K562 (cell line): ENCODE results near the gene FMNL1. TPM values are rescaled to one million over a fixed set of nuclear protein-coding genes. Genes with fewer than 3 reads are reported as not detected.
A peak's percentile ranks its signal among the peaks of the same experiment; 100 is the strongest.

ENCODE experiments used
- ATAC-seq: fragments of 200-7000 bp; cut with Tn5 transposase; 3 replicates; pipeline ENCODE4 v1.9.1; 2020; ENCODE audit warnings: moderate library complexity
- BruUV-seq: library from RNA; stranded (reverse); fragments of 400-500 nt; replicated peaks from 2 replicates; lab custom pipeline; 2021; lab: Mats Ljungman, UMichigan
- CTCF ChIA-PET: fragments of 300-600 bp; formaldehyde crosslinking; extraction: SDS; loops from one replicate; lab custom pipeline; 2021; ENCODE audit warnings: low intra/inter-chr PET ratio; lab: Yijun Ruan, JAX
- POLR2A ChIA-PET: fragments of 300-600, 350-650 bp; sonication (Branson Sonifier 250); formaldehyde crosslinking; extraction: SDS; loops from one replicate; lab custom pipeline; 2021; ENCODE audit warnings: antibody characterized with exemption, inconsistent platforms; lab: Yijun Ruan, JAX
- DNase-seq, 4 experiments: peaks; one replicate each; pipeline versions ENCODE4 v3.0.0 to v3.0.0-alpha.2; 2011 to 2018; ENCODE audit warnings: low spot score in 3 of 4, mixed read lengths in 3 of 4; ENCODE audit errors: extremely low read depth in 1 of 4
- FAIRE-seq: peaks from 2 replicates; lab custom pipeline; 2011; peaks lifted over from hg19 to GRCh38; lab: Jason Lieb, UNC
- H2AFZ ChIP-seq: 2 replicates; pipeline ENCODE4 v1.6.0; 2011; ENCODE audit warnings: low read depth, low read length, control low read depth, inconsistent platforms
- H3K27ac ChIP-seq: fragments of 200-600 bp; 3 replicates; pipeline ENCODE4 v1.8.0; 2011; ENCODE audit warnings: low read depth, mild to moderate bottlenecking, control low read depth, inconsistent platforms, low read length, moderate library complexity, mixed read lengths; ENCODE audit errors: extremely low read depth
- H3K27me3 ChIP-seq, 2 experiments: fragments of 300-600 bp in 1 of 2; 2 replicates in 1 of 2; 3 replicates in 1 of 2; pipeline versions ENCODE4 v1.6.0 to v1.8.0; 2011; ENCODE audit warnings: inconsistent platforms in 2 of 2, low read length in 2 of 2, mild to moderate bottlenecking in 1 of 2, mixed read lengths in 1 of 2, moderate library complexity in 1 of 2; ENCODE audit not compliant: control insufficient read depth in 2 of 2, insufficient read depth in 2 of 2
- H3K36me3 ChIP-seq: fragments of 300-600 bp; 3 replicates; pipeline ENCODE4 v1.8.0; 2011; ENCODE audit warnings: mild to moderate bottlenecking, low read length, inconsistent platforms; ENCODE audit not compliant: control insufficient read depth, insufficient read depth
- H3K4me1 ChIP-seq, 2 experiments: fragments of 200-600 bp in 1 of 2; replicated peaks in 1 of 2; 2 replicates in 1 of 2; 3 replicates in 1 of 2; pipeline versions ENCODE4 v1.5.1 to v1.8.0; 2011; ENCODE audit warnings: inconsistent platforms in 2 of 2, low read length in 2 of 2, mild to moderate bottlenecking in 1 of 2, mixed read lengths in 1 of 2, moderate library complexity in 1 of 2; ENCODE audit not compliant: control insufficient read depth in 2 of 2, insufficient read depth in 2 of 2
- H3K4me2 ChIP-seq: 2 replicates; pipeline ENCODE4 v1.6.1; 2011; ENCODE audit warnings: low read length, control low read depth, inconsistent platforms, mixed read lengths; ENCODE audit not compliant: insufficient read depth
- H3K4me3 ChIP-seq: fragments of 200-600 bp; sonication (generic), shearing (Covaris generic); 2 replicates; pipeline ENCODE4 v1.5.1; 2016; ENCODE audit warnings: control low read depth, inconsistent platforms
- H3K79me2 ChIP-seq: fragments of 200-600 bp; 3 replicates; pipeline ENCODE4 v1.8.0; 2011; ENCODE audit warnings: low read length, inconsistent platforms; ENCODE audit not compliant: control insufficient read depth, insufficient read depth
- H3K9ac ChIP-seq, 2 experiments: 2 replicates each; pipeline versions ENCODE4 v1.6.0 to v1.6.1; 2011; ENCODE audit warnings: low read depth in 2 of 2, low read length in 2 of 2, control low read depth in 1 of 2, inconsistent platforms in 1 of 2, mild to moderate bottlenecking in 1 of 2, mixed read lengths in 1 of 2; ENCODE audit not compliant: insufficient read depth in 1 of 2
- H3K9me1 ChIP-seq: one replicate; pipeline ENCODE4 v1.6.0; 2011; ENCODE audit warnings: inconsistent platforms, mild to moderate bottlenecking, low read length, moderate library complexity; ENCODE audit not compliant: control insufficient read depth, insufficient read depth
- H3K9me3 ChIP-seq: replicated peaks from 2 replicates; pipeline ENCODE4 v1.5.1; 2011; ENCODE audit warnings: low read depth, low read length, inconsistent platforms; ENCODE audit not compliant: control insufficient read depth, insufficient read depth
- H4K20me1 ChIP-seq: replicated peaks from 2 replicates; pipeline ENCODE4 v1.6.1; 2011; ENCODE audit warnings: low read length, inconsistent platforms, mixed read lengths; ENCODE audit not compliant: control insufficient read depth, insufficient read depth
- ELF4 ChIP-seq: fragments of 450-650 bp; formaldehyde crosslinking; IDR thresholded peaks from 2 replicates; pipeline ENCODE4 v1.4.0; 2022; ENCODE audit warnings: missing genetic modification characterization
- KLF6 ChIP-seq: fragments of 250-450 bp; sonication (Bioruptor Pico); IDR thresholded peaks from 2 replicates; pipeline ENCODE4 v1.4.0; 2020; ENCODE audit warnings: mild to moderate bottlenecking, moderate library complexity, borderline replicate concordance
- NFIX ChIP-seq: fragments of 250-450 bp; sonication (Bioruptor Pico); IDR thresholded peaks from 2 replicates; pipeline ENCODE4 v1.4.0; 2020; ENCODE audit warnings: low read depth, mild to moderate bottlenecking, moderate library complexity
- POLR2G ChIP-seq: fragments of 200-400 bp; formaldehyde crosslinking; IDR thresholded peaks from 2 replicates; pipeline ENCODE4 v1.6.1; 2017; ENCODE audit warnings: low read depth, mild to moderate bottlenecking, antibody characterized with exemption, low read length, moderate library complexity
- RBFOX2 ChIP-seq: fragments of 200-400 bp; formaldehyde crosslinking; IDR thresholded peaks from 2 replicates; pipeline ENCODE4 v1.6.1; 2017; ENCODE audit warnings: low read depth, mild to moderate bottlenecking, low read length, moderate library complexity
- STAG1 ChIP-seq: sonication (generic); formaldehyde crosslinking; IDR thresholded peaks from 2 replicates; pipeline ENCODE4 v1.5.0; 2020; ENCODE audit warnings: missing genetic modification reagents, borderline replicate concordance
- ZNF354B ChIP-seq: fragments of 250-450 bp; sonication (Bioruptor Pico); IDR thresholded peaks from 2 replicates; pipeline ENCODE4 v1.4.0; 2020
- WGBS: fragments of 100-300 bp; shearing (Covaris generic); methylation state at CpG from one replicate; pipeline ENCODE4 v1.1.6; 2016; ENCODE audit warnings: low coverage, mixed read lengths; ENCODE audit not compliant: insufficient coverage; ENCODE audit errors: missing lambda C conversion rate; 5-methylcytosine and 5-hydroxymethylcytosine counted together
- in situ Hi-C: fragments of 300-500 bp; cut with MboI; formaldehyde crosslinking; loops from 4 replicates; pipeline ENCODE4 v1.15.0; 2018; ENCODE audit warnings: inconsistent platforms, mixed read lengths
- intact Hi-C: fragments of 100-400 bp; cut with micrococcal nuclease; formaldehyde crosslinking; loops from 2 replicates; pipeline ENCODE4 v1.14.2; 2022
- polyA plus RNA-seq, 8 experiments: library from polyadenylated mRNA; depleted of rRNA in 4 of 8; stranded (reverse) in 5 of 8; unstranded in 3 of 8; fragments of >200 nt; fragmentation: Nextera tagmentation in 2 of 8; fragmentation: Illumina TruSeq in 1 of 8; extraction: Ambion mirVana in 2 of 8; extraction: Trizol in 1 of 8; gene quantifications; 2 replicates each; pipeline versions ENCODE4 v1.2.1 to v1.2.3, GENCODE V29; 2011 to 2014; ENCODE audit warnings: inconsistent platforms in 1 of 8, missing spikeins in 1 of 8
- total RNA-seq, 7 experiments: library from RNA; depleted of rRNA in 6 of 7; stranded (reverse); fragments of >200 nt in 6 of 7; fragmentation: Illumina TruSeq in 2 of 7; extraction: Trizol in 2 of 7; gene quantifications; 2 replicates each; pipeline versions ENCODE4 v1.2.1 to v1.2.3, GENCODE V29; 2011 to 2021; ENCODE audit warnings: low replicate concordance in 1 of 7
- TF ChIP-seq, protein P1 (sequence below), 3 experiments: IDR thresholded peaks in 2 of 3; conservative IDR thresholded peaks in 1 of 3; 2 replicates each; pipeline ENCODE4 v1.5.1; 2011 to 2012; ENCODE audit warnings: low read length in 3 of 3, mild to moderate bottlenecking in 3 of 3, control low read depth in 2 of 3, improper control_type of control experiment in 1 of 3, inconsistent platforms in 1 of 3, low read depth in 1 of 3, mixed read lengths in 1 of 3, moderate library complexity in 1 of 3; ENCODE audit not compliant: insufficient read depth in 2 of 3

Gene FMNL1
- total and polyA plus RNA-seq, 9 of the 15 experiments (the other 6 are each of a cell fraction or from before 2014, with no cell fraction given): 0.70 to 36.6 (median 7.7) TPM

DNA sequence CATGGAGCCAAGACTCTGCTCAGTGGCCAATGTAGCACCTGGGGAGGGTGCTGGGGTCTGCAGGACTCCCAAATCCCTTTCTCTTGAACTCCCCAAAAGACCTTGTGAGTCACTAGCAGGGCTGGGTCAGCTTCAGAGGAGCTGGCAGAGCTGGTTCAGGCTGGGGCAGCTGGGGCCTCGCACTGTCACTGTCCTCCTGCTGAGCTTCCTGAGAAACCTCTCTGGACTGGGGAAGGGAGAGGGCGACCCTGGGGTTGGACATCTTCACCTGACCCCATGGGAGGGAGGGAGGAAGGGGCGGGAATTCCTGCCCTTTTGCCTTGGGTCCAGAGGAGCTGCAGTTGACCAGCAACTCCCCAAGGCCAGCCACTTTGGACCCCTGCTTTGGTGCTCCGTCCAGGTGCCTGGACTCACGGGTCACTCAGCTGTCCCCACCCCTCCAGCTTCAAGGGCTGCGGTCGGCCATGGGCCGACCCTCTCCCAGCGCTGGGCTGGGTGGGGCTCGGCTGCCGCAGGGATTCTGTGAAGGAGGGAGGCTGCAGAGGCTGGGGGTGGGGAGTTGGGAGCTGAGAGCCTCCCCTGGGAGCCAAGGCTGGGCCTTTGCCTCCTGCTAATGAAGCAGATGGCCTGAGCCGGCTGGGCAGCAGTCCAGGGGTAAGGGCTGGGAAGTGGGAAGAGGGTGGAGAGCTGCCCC, 9.2 kb downstream of the FMNL1 start:
- peaks cover 47 to 64% of the 10 kb centered on the region in 2 experiments for H3K4me1 ChIP-seq
- no peak overlapping the region for H3K4me3 ChIP-seq
- H3K27me3 ChIP-seq: no peaks in the 10 kb centered on the region
- H4K20me1 ChIP-seq: no peaks in the 10 kb centered on the region
- in situ Hi-C loops (no loop called here), intact Hi-C loops (no loop called here)
- ChIA-PET CTCF (interaction anchor here (0.6 kb wide), 1 partner anchor 11 kb away, joined by 3 read pairs; no protein-coding TSS in a partner anchor), POLR2A (interaction anchor here (9.0 kb wide), 1 partner anchor 81 kb away, joined by 92 read pairs; the partner anchor contains the start of gene HEXIM1)
- WGBS: 31% methylated on average over 11 of the region's 12 CpGs
- no peaks in the 10 kb centered on the region for H3K9me3 ChIP-seq
- TF ChIP-seq RBFOX2 (0 out of 2 replicates have a peak, but pooled peaks have one; percentile 5), NFIX (no peak)
- ATAC-seq: no peak
- H3K79me2 ChIP-seq: peaks cover 37% of the 10 kb centered on the region
- no peak overlapping the region for H2AFZ ChIP-seq
- peak overlapping the region in 1 of 2 experiments; percentile 77; a peak in 2 of 4 replicates for H3K9ac ChIP-seq
- H3K9me1 ChIP-seq: no peaks in the 10 kb centered on the region
- no peak overlapping the region for H3K27ac ChIP-seq
- peaks cover 2% of the 10 kb centered on the region; the same call in 1 of the 3 replicates for H3K36me3 ChIP-seq
- no peak for DNase-seq
- H3K4me2 ChIP-seq: no peak overlapping the region
- no peak for FAIRE-seq
- no TSS peak for BruUV-seq

DNA sequence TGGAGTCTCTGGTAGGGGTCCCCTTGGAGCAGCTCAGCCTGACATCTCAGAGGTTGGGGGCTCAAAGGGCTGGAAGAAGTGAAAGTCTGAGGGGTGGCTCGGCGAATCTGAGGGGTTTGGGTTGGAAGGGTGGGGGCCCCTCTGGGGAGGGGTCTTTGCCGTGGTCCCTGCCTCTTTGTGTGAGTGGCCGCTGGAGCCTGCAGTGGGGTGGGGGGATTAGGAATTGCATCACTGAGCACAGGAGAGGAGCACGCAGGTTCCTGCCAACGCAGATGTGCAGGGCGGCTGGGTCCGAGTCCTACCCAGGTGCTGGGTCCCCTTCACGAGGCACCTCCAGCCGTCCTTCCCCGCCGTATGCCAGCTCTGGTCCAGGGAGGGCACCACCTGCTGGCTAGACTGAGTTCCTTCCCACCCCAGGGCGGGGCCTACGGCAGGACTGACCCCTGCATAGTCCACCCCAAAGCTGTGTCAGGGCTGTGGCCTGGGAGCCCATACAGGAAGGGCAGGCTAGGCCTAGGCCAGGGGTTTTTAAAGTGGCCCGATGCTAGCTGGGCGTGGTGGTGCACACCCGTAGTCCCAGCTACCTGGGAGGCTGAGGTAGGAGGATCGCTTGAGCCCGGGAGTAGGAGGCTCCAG, 9.9 kb downstream of the FMNL1 start:
- Histone ChIP-seq H3K9ac (peak overlapping the region in 1 of 2 experiments; percentile 77; a peak in 2 of 4 replicates), H2AFZ (no peak overlapping the region), H3K79me2 (peaks cover 30% of the 10 kb centered on the region), H3K27me3 (no peaks in the 10 kb centered on the region), H3K4me1 (peaks cover 40 to 60% of the 10 kb centered on the region in 2 experiments), H3K27ac (no peak overlapping the region), H3K9me3 (no peaks in the 10 kb centered on the region), H3K4me3 (no peak overlapping the region), H3K36me3 (peaks cover 6% of the 10 kb centered on the region; the same call in 1 of the 3 replicates), H4K20me1 (no peaks in the 10 kb centered on the region), H3K4me2 (no peak overlapping the region), H3K9me1 (no peaks in the 10 kb centered on the region)
- in situ Hi-C loops (no loop called here), intact Hi-C loops (no loop called here)
- FAIRE-seq (no peak), ATAC-seq (peak; percentile 52), DNase-seq (peak in 3 of 4 experiments; percentile 70 to 79 (median 77))
- no TSS peak for BruUV-seq
- WGBS: 78% methylated on average over 15 of the region's 19 CpGs
- ChIA-PET CTCF (interaction anchor here (0.6 kb wide), 1 partner anchor 12 kb away, joined by 3 read pairs; no protein-coding TSS in a partner anchor), POLR2A (interaction anchor here (9.0 kb wide), 1 partner anchor 82 kb away, joined by 92 read pairs; the partner anchor contains the start of gene HEXIM1)
- TF ChIP-seq POLR2G (peak; percentile 33; the same call in 1 of the 2 replicates), KLF6 (CRISPR knock-in tag) (no peak), ELF4 (CRISPR knock-in tag) (no peak), STAG1 (CRISPR knock-in tag) (0 out of 2 replicates have a peak, but pooled peaks have one; percentile 22), ZNF354B (CRISPR knock-in tag) (no peak), RBFOX2 (0 out of 2 replicates have a peak, but pooled peaks have one; percentile 30)
- TF ChIP-seq, protein P1, sequence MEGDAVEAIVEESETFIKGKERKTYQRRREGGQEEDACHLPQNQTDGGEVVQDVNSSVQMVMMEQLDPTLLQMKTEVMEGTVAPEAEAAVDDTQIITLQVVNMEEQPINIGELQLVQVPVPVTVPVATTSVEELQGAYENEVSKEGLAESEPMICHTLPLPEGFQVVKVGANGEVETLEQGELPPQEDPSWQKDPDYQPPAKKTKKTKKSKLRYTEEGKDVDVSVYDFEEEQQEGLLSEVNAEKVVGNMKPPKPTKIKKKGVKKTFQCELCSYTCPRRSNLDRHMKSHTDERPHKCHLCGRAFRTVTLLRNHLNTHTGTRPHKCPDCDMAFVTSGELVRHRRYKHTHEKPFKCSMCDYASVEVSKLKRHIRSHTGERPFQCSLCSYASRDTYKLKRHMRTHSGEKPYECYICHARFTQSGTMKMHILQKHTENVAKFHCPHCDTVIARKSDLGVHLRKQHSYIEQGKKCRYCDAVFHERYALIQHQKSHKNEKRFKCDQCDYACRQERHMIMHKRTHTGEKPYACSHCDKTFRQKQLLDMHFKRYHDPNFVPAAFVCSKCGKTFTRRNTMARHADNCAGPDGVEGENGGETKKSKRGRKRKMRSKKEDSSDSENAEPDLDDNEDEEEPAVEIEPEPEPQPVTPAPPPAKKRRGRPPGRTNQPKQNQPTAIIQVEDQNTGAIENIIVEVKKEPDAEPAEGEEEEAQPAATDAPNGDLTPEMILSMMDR (IDR thresholded peaks at IDR 0.05 in 2 of 3, conservative IDR thresholded peaks at IDR 0.05 in 1 of 3; ENCODE audit: insufficient read depth in 2 of 3, low read depth in 1 of 3, low read length in 3 of 3): peak; percentile 48 to 61 (median 53)
